NCI-H1105 (cell line): Measurements from ENCODE around the gene PRKAR1A.
A peak's percentile ranks its signal among the peaks of the same experiment; 100 is the strongest.
"Not testable (repeated sequence)": the region's sequence is repeated elsewhere in the genome, so short reads cannot be mapped to it uniquely, and the experiment has no call there.

Experiments
- DNase-seq: peaks from one replicate; lab custom pipeline; 2025; lab: John Stamatoyannopoulos, UW

The PRKAR1A gene

GRCh38 chr17:68512247-68512959 is at the start of gene PRKAR1A:
Gene PRKAR1A (plus strand): TSS chr17:68512430. CDS start chr17:68515400, 2,970 bp downstream.
- DNase-seq = peak; percentile 86

- DNase-seq = no peak
These were observed 48.8 kb upstream of the PRKAR1A start for GRCh38 chr17:68463211-68464019.

GRCh38 chr17:68468334-68468733 is 43.9 kb upstream of the PRKAR1A start:
- DNase-seq = no peak

- no peak for DNase-seq
These were observed 43.4 kb upstream of the PRKAR1A start for GRCh38 chr17:68468788-68469187.

GRCh38 chr17:68470961-68471360 is 41.3 kb upstream of the PRKAR1A start:
- no peak for DNase-seq

GRCh38 chr17:68480885-68481284 is 31.3 kb upstream of the PRKAR1A start:
- no peak for DNase-seq

GRCh38 chr17:68482576-68483041 is 29.6 kb upstream of the PRKAR1A start:
- no peak for DNase-seq

GRCh38 chr17:68484458-68484857 is 27.8 kb upstream of the PRKAR1A start:
- no peak for DNase-seq

GRCh38 chr17:68489919-68490318 is 22.3 kb upstream of the PRKAR1A start:
- no peak for DNase-seq

- no peak for DNase-seq
These were observed 20.6 kb upstream of the PRKAR1A start for GRCh38 chr17:68491381-68492231.

- not testable (repeated sequence) for DNase-seq
These were observed 19.7 kb upstream of the PRKAR1A start for GRCh38 chr17:68492394-68493054.

GRCh38 chr17:68495081-68495480 is 17.1 kb upstream of the PRKAR1A start:
- no peak for DNase-seq

- no peak for DNase-seq
These were observed 14.3 kb upstream of the PRKAR1A start for GRCh38 chr17:68497885-68498319.

- DNase-seq = no peak
These were observed 13.5 kb upstream of the PRKAR1A start for GRCh38 chr17:68498479-68499326.

GRCh38 chr17:68499587-68499986 is 12.6 kb upstream of the PRKAR1A start:
- no peak for DNase-seq

- DNase-seq = no peak
These were observed 11.2 kb upstream of the PRKAR1A start for GRCh38 chr17:68501074-68501473.

GRCh38 chr17:68505951-68506350 is 6.3 kb upstream of the PRKAR1A start:
- no peak for DNase-seq

GRCh38 chr17:68507576-68507975 is 4.7 kb upstream of the PRKAR1A start:
- no peak for DNase-seq

- DNase-seq = no peak
These were observed 2.8 kb upstream of the PRKAR1A start for GRCh38 chr17:68509141-68510057.

- DNase-seq = no peak
These were observed 968 bp upstream of the PRKAR1A start for GRCh38 chr17:68511254-68511670.
